OCI-LY3 (cell line): ENCODE data around the gene SEMA5A.

ENCODE experiments used
- EZH2phosphoT487 ChIP-seq: fragments of 200-600 bp; shearing (Covaris generic); IDR thresholded peaks from 2 replicates; pipeline ENCODE4 v1.6.1; 2018; ENCODE audit warnings: antibody characterized with exemption, mixed run types, low read depth
- TF ChIP-seq, protein P1 (sequence below): fragments of 200-600, 300-600 bp; sonication (generic); IDR thresholded peaks from 2 replicates; pipeline ENCODE4 v1.5.1; 2014; ENCODE audit warnings: antibody characterized with exemption, low read length, low read depth

DNA sequence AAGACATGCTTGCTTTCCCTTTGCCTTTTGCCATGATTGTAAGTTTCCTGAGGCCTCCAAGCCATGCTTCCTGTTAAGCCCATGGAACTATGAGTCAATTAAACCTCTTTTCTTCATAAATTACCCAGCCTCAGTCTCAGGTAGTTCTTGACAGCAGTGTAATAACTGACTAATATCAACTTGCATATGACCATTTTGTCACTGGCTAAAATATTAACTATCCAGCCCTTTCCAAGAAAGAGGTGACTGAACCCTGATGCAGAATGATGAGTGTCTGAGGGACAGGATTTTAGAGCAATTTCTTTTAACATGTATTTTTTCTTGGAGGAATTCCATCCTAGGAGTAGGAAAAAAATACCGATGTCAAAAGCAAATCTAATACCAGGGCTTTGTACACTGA is 266.1 kb downstream of the SEMA5A start:
- TF ChIP-seq, protein P1, sequence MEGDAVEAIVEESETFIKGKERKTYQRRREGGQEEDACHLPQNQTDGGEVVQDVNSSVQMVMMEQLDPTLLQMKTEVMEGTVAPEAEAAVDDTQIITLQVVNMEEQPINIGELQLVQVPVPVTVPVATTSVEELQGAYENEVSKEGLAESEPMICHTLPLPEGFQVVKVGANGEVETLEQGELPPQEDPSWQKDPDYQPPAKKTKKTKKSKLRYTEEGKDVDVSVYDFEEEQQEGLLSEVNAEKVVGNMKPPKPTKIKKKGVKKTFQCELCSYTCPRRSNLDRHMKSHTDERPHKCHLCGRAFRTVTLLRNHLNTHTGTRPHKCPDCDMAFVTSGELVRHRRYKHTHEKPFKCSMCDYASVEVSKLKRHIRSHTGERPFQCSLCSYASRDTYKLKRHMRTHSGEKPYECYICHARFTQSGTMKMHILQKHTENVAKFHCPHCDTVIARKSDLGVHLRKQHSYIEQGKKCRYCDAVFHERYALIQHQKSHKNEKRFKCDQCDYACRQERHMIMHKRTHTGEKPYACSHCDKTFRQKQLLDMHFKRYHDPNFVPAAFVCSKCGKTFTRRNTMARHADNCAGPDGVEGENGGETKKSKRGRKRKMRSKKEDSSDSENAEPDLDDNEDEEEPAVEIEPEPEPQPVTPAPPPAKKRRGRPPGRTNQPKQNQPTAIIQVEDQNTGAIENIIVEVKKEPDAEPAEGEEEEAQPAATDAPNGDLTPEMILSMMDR = no peak
- TF ChIP-seq EZH2phosphoT487 = no peak
